SK-N-SH (cell line): ENCODE data around the gene TBL1XR1.

Source experiments
- CTCF ChIP-seq: fragments of 200-600 bp; sonication (generic); IDR thresholded peaks from 2 replicates; pipeline ENCODE4 v1.6.1; 2017; ENCODE audit warnings: antibody characterized with exemption, mild to moderate bottlenecking, moderate library complexity
- MEF2A ChIP-seq: IDR thresholded peaks from 2 replicates; pipeline ENCODE4 v1.4.0; 2012; ENCODE audit warnings: low read depth, borderline replicate concordance
- RAD21 ChIP-seq: IDR thresholded peaks from 2 replicates; pipeline ENCODE4 v1.6.1; 2012; ENCODE audit warnings: mild to moderate bottlenecking, low read length
- SIN3A ChIP-seq: IDR thresholded peaks from 2 replicates; pipeline ENCODE4 v1.6.1; 2012; ENCODE audit warnings: low read depth, mild to moderate bottlenecking, low read length, moderate library complexity, borderline replicate concordance
- USF1 ChIP-seq: IDR thresholded peaks from 2 replicates; pipeline ENCODE4 v1.4.0; 2012; ENCODE audit warnings: low read depth, borderline replicate concordance

DNA sequence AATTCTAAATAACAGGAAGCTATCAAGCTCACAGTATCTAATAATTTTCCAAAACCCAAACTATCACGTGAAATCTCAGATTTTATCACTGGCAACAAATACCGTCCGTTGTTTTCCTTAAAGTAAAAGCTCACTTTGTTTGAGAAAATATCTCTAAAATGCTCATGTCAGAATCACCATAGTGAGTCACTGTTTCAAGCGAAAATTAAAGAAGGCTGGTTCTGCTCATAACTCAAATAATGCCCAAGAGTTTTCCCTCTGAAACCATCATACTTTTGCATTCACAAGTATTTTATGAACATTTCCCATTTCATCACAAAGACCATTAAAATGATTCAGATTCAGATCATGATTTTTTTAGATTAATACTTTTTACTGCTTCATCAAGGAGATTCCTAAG is 50.6 kb downstream of the TBL1XR1 start:
- no peak for TF ChIP-seq USF1
- TF ChIP-seq SIN3A = no peak
- TF ChIP-seq RAD21 = no peak
- TF ChIP-seq MEF2A = no peak
- no peak for TF ChIP-seq CTCF
